ENCODE results near the gene SSBP3.

DNA sequence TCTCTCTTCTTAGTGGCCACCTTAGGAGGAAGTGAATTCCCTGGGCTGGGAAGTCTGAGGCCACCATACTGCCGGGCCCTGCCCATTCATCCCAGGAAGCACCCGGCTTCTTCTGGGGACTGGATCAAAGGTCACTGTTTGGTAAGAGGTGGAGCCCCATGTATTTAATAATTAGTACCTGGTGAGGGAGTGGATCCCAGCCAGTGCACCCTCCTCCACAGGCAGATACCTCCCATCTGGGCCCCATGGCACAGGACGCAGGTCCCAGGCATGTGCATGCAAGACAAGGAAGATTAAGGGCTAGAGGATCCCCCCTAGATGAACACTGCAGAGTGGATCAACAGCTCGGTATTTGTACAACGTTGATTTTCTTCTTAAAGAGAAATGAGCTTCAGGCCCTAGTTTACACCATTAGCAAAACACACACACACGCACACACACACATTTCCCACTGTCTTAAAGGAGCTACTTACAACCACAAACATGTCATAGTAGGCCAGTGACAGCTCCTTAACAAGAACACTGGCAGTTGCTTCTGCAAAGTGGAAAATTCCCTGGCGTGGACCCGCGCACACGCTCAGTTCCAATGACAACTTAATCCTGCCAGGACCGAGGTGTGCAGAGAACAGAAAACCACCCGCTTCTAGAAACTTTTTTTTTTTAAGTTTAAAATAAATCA is 115.5 kb downstream of the SSBP3 start:
- TF ChIP-seq, protein P1, sequence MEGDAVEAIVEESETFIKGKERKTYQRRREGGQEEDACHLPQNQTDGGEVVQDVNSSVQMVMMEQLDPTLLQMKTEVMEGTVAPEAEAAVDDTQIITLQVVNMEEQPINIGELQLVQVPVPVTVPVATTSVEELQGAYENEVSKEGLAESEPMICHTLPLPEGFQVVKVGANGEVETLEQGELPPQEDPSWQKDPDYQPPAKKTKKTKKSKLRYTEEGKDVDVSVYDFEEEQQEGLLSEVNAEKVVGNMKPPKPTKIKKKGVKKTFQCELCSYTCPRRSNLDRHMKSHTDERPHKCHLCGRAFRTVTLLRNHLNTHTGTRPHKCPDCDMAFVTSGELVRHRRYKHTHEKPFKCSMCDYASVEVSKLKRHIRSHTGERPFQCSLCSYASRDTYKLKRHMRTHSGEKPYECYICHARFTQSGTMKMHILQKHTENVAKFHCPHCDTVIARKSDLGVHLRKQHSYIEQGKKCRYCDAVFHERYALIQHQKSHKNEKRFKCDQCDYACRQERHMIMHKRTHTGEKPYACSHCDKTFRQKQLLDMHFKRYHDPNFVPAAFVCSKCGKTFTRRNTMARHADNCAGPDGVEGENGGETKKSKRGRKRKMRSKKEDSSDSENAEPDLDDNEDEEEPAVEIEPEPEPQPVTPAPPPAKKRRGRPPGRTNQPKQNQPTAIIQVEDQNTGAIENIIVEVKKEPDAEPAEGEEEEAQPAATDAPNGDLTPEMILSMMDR (IDR thresholded peaks at IDR 0.05) = no peak
- TF ChIP-seq EP300 (IDR thresholded peaks at IDR 0.05) = no peak
